Central memory CD4-positive, alpha-beta T cell (primary cell): ENCODE results near the gene P3H2.

Experiments used
- DNase-seq: peaks from one replicate; pipeline ENCODE4 v3.0.0; 2022

Gene P3H2

DNA sequence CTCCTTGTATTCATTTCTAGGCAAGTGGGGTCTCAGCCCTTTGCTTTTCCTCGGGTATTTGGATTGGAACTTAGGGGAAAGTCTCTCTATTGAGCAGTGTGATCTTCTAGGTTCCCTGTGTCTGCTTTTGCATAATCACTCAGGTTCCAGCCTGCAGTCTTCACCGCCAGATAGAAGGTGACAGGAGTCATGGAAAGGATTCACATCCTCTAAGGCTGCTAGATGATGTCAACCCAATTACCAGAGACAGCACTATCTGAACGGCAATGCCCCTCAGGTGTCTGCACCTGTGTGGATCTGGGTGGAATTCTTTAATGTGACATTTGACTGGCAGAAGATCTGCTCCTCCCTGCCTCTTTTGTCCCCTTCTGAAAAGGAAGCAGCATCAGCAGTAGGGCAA is 177.7 kb downstream of the P3H2 start:
- DNase-seq = no peak

DNA sequence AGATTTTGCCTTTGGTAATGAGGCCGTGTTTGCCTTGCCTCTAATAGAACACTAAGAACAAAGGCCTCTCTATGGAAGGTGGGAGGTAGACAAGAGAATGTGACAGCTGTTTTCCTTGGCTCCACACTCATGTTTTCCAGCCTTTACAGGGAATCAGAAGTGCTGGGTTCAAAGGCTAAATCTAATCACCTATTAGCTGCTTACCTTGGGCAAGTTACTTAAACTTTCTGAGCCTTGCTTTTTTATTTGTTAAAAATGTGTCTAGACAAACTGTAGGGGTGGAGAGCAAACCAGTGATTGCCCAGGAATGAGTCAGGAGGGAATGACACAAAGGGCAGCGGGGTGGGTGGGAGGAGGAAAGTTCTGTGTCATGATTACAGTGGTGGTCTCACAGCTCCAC is 179.0 kb downstream of the P3H2 start:
- no peak for DNase-seq

DNA sequence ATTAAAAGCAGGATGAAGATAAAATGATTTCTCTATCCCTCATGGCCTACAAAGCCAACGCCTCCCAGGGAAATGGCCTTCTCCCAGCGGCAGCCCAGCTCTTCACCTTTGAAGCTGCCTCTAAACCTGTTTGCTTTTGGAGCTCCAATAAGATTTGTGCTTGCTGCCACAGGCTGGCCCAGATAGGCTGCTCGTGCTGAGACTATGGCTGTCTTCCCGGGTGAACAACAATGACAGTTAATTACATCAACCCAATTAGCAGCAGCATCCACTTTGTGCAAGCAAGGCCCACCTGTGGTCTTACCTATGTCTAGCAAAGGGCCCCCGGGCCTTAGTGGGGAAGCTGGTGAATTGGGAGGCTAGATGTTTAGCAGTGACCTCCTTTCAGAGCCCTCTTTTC is 179.6 kb downstream of the P3H2 start:
- no peak for DNase-seq

DNA sequence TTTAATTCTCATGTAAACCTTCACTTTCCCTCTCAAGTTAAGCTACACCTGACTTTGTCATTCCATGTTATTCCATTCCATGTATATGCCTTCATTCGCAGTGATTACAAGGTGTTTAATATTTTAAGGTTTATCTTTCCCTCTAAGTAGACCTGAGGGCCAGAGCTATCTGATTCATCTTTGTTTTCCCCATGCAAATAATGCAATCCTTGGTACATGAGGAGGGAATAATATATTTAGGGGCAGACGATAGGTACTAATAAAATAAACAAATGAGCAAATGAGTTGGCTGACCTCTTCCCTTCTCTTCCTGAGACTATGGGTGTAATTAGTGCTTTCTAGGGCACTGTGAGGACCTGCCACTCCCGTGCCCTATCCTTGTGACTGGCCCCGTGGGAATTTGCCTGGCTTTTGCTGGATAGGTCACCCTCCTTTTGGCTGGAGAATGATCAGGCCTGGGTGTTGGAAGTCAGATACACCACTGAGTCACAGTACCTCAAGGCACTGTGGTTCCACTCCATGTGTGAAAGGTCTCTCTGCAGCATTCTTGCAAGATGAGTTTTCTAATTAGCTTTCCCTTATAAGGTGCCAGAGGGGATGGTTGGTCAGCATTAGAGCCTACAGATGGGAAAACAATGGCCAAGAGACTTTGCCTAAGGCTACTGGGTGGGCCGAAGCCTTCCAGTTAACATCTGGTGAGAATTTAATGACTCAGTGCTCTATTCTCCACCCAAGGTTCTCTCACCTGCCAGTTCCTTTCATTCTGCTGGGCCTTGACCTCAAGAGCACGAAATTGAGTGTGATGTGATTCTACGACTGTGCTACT is 183.2 kb downstream of the P3H2 start:
- no peak for DNase-seq

DNA sequence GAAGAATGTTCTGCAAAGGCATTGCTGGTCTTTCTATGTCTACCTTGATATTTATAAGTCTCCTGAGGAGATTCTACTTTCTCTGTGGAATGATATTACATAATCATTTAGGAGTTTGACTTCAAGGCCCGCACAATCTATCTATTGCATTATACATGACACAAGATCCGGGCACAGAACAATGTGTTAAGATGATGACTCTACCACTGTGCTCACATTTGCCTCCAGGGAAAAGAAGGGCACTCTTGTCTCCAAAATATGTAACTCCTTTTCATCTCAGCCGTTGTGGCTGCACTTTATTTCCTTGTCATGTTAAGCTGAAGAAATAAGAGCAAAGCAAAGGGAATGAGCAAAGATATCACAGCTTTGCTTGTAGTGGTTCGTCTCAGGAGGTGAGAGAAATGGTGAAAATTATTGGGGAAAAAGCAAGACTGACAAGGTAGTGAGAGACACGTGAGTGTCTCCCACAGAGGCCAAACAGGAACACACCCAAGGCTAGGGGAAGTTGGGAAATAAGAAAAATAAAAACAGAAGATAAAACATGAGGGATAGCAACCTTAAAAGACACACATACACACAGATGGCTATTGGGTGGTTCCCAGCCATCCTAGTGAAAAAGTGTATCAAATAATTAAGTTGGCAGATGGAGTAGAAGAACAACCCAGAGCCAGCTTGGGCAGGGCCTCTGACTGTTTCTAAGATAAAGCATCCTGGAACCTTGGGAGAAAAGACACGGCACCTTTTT is 184.3 kb downstream of the P3H2 start:
- DNase-seq = no peak

DNA sequence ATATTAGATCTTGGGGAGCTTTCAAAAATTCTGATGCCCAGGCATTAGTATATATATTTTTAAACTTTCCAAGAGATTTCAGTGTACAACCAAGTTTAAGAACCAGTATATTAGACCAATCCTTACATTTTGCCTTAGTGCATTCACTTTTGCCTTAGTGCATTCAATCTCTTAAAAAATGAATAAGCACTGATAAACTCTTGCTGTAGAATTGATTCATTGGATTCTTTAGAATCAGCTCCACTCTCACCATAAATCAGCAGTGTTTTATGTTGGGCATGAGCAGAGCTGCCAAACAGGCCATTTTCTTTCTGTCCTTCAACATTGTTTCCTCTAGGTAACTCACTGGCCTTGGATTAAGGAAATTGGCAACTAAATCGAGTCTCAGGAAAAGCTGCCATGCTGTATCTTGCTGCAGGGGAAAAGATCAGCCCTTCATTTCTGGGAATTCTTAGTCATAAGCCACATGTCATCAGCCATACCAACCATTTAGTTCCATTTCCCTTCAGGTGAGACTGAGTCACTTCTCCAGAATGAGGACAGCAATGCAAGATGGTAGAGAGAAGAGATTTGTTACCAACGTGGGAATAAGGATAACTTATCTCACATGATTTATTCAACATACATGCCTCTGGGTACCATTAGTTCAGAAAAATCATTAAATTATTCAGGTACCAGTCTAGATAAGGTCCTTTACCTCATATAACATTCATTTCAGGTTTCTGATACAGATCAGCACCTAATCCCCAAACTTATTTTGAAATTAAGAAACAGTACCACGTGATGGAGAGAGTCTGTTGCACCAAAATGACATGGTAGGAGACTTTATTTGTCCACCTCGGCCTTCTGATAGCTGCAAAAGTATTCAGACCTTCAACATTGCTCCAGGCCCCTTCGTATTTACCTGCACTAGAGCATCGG is 192.5 kb downstream of the P3H2 start:
- no peak for DNase-seq

DNA sequence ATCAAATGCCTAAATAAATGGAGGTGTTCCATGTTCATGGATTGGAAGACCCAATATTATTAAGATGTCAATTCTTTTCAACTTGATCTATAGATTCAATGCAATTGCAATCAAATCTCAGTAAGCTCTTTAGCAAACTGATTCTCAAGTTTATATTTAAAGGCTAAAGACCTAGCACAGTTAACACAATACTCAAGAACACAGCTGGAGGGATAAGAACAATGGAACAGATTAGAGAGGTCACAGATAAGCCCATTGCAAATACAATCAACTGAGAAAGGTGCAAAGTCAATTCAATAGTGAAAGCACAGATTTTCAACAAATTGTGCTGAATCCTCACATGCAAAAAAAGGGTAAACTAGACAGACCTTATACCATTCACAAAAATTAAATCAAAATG is 198.9 kb downstream of the P3H2 start:
- DNase-seq = no peak

DNA sequence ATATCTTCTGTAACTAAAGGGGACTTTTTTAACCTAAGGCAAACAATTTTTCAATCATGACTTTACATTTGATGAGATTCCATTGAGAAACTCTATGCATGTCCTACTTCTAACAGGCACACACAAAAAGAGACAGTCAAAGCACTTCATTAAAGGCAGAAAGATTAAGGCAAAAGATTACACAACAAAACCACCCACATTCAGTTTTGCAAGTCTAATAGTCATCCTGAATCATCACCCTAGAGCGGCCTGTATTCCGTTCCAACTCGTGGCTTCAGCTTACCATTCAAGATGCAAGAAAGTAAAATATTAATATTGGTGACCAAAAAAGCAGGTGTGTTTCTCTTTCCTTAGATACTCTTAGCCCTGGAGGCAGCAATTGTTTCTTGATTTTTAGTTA is 205.9 kb downstream of the P3H2 start:
- no peak for DNase-seq

DNA sequence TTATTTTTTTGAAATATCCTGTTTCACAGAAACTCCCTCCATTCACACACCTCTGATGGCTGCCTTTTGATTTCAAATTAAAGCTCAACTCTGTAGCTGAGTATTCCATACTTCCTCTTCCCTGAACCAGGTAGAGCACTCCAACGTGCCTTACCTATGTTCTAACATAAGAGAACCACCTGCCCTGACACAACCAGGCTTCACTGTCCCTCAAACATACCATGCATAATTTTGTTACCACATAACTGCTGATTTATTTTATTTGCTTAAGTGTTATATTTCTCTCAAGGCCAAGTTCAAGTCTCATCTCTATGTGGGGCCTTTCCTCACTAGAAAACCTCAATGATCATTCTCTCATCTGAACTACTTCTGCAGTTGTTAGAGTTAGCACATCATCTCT is 209.7 kb downstream of the P3H2 start:
- DNase-seq = no peak

DNA sequence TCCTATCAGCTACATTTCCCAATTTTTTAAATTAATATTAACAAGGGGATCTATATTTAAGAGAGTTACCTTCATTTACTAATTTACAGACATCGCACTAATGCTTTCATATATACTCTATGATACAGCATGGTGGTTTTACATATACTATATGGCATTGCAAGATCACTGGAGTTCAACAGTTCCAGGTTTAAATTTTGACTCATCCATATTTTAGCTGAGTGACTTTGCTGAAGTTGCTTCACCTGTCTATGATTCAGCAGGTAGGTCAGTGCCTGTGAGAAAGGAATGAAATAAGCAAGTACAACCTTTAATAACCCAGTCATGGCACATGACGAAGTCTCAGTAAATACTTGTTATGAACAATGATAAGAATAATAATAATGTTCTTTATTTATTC is 211.1 kb downstream of the P3H2 start:
- no peak for DNase-seq

DNA sequence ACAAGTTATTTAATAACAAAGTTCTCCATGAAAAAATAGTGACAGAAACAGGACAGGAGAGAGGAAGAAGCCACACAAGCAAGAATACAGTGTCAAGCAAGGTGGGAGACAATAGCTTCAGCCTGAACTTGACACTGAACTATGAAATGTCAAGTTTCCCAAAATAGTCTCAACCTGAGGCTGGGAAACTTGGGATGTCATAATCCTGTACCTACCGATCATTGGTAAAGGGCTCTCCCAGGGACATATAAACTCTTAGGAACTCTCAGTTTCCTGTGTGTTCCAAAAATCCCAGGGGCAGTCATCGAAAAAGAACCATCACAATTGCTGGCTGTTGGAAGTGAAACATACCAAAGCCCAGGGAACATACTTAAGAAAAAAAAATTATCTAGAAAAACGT is 211.6 kb downstream of the P3H2 start:
- DNase-seq = no peak

DNA sequence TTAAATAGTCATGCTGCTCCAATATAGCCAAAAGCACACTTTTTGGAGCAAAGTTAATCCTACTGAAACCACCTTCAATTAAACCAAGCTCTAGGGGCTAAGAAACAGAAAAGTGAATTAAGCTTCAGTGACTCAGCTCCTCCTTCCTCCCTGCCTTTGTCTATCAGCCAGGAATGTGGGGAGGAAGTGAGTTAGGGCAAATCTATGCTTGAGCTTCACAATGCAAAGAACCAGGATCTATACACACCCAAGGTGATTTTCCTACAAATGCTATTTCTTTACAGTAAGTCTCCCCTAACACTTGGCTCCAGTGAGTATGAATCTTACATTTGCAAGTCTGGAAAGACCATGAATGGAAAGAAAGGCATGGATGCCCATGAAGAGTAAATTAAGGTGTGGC is 212.1 kb downstream of the P3H2 start:
- no peak for DNase-seq

DNA sequence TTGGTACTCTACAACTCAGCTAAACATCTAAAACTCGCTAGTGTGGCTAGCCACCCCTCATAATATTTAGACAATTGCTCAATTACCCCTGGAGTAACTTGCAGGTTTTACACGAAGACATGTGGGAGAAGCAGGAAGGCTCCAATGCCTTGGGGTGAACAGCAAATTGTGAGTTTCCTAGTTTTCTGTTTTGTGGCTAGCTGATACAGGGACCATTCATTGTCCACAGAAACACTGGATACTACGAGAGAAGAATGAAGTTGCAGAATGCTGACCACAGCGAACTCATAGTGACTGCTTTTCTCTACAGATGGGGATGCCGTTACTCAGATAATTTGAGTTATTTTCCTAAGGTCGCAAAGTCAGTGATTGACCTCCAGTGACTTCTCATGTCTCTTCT is 212.9 kb downstream of the P3H2 start:
- no peak for DNase-seq
